Mucosa of descending colon (tissue), 3 donors: Measurements from ENCODE around the gene TEX264. TPM values are rescaled to one million over a fixed set of nuclear protein-coding genes. Genes with fewer than 3 reads are reported as not detected.
"Not testable (repeated sequence)": the region's sequence is repeated elsewhere in the genome, so short reads cannot be mapped to it uniquely, and the experiment has no call there.

Source experiments
- ATAC-seq: fragments of 200-7000 bp; cut with Tn5 transposase; one replicate; pipeline ENCODE4 v1.9.1; 2020; ENCODE audit warnings: mild to moderate bottlenecking, moderate library complexity
- DNase-seq, 3 donors: peaks; one replicate each; pipeline ENCODE4 v3.0.0-alpha.2; 2020
- H3K36me3 ChIP-seq: fragments of 200-600 bp; one replicate; pipeline ENCODE4 v1.8.0; 2021; ENCODE audit warnings: low read depth, mild to moderate bottlenecking
- H3K4me1 ChIP-seq: fragments of 200-600 bp; one replicate; pipeline ENCODE4 v1.8.0; 2021; ENCODE audit warnings: low read depth, mild to moderate bottlenecking
- H3K4me3 ChIP-seq: fragments of 200-600 bp; one replicate; pipeline ENCODE4 v1.8.0; 2021; ENCODE audit warnings: mild to moderate bottlenecking
- H3K9me3 ChIP-seq: fragments of 200-600 bp; one replicate; pipeline ENCODE4 v1.8.0; 2021; ENCODE audit warnings: mild to moderate bottlenecking
- CTCF ChIP-seq: fragments of 200-600 bp; IDR thresholded peaks from one replicate; pipeline ENCODE4 v1.8.0; 2022; ENCODE audit warnings: antibody characterized with exemption, mild to moderate bottlenecking
- intact Hi-C, 2 donors: fragments of 100-400 bp; cut with DNase I in 1 of 2; cut with micrococcal nuclease in 1 of 2; formaldehyde crosslinking; loops; one replicate each; pipeline versions ENCODE4 v1.11.0 to v1.11.1; 2022; cut with DNase I, micrococcal nuclease
- total RNA-seq, 3 donors: library from RNA; stranded (reverse); fragmentation: NEBNext Ultra II Directional in 2 of 3; extraction: Animal tissue kit (Norgen Biotek cat#: 25700) in 2 of 3; gene quantifications; one replicate each; pipeline versions ENCODE4 v1.2.1 to v1.2.4, GENCODE V29; 2021 to 2023
- donor health status: DM: no; HTN: no; CAD: no; lungs with moderate emphysema.
- donor health status: DM: no; HTN: no; CAD: no.
- donor health status: DM: no; HTN: yes; CAD: no.

TEX264 gene
- total RNA-seq, 3 donors from 2014 or later = 53.2 to 73.6 (median 59.1) TPM

DNA sequence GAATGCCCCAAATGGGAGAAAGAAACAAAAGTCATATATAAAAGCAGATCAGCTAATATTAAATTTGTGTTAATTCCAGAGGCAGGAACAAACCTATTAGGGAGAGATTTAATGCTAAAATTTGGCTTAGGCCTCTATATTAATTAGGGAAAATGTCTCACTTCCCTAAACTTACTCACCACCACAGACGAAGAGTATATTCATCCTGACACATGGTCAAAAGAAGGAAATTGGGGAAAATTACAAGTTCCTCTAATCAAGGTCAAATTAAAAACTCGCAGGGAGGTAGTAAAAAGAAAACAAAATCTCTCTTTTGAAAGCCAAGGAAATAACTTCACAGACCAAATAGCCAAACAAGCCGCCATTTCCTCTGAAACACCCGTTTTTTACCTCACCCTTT lies 68.1 kb downstream of the TEX264 start:
- intact Hi-C loops = no loop called here

GRCh38 chr3:51742320-51742719 lies 71.3 kb downstream of the TEX264 start:
- H3K9me3 ChIP-seq, ATAC-seq, H3K4me1 ChIP-seq, intact Hi-C loops, H3K4me3 ChIP-seq, H3K36me3 ChIP-seq, DNase-seq: not testable (repeated sequence)

More for the DNA sequence above, 68.1 kb downstream of the TEX264 start:
- Histone ChIP-seq H3K9me3 (no peaks in the 10 kb centered on the region), H3K4me3 (no peak overlapping the region), H3K36me3 (no peaks in the 10 kb centered on the region), H3K4me1 (no peaks in the 10 kb centered on the region)
- TF ChIP-seq CTCF = no peak
- no peak for DNase-seq
- no peak for ATAC-seq

GRCh38 chr3:51742978-51743377 lies 71.9 kb downstream of the TEX264 start:
- H3K4me1 ChIP-seq, ATAC-seq, intact Hi-C loops: not testable (repeated sequence)

GRCh38 chr3:51747840-51748239 lies 76.8 kb downstream of the TEX264 start:
- H3K4me1 ChIP-seq = no peaks in the 10 kb centered on the region
- intact Hi-C loops = no loop called here
- no peaks in the 10 kb centered on the region for H3K36me3 ChIP-seq
- ATAC-seq = no peak
- H3K4me3 ChIP-seq = no peak overlapping the region
- DNase-seq = no peak
- TF ChIP-seq CTCF = no peak
- no peaks in the 10 kb centered on the region for H3K9me3 ChIP-seq

More at GRCh38 chr3:51742978-51743377, 71.9 kb downstream of the TEX264 start:
- not testable (repeated sequence) for H3K9me3 ChIP-seq, H3K36me3 ChIP-seq, H3K4me3 ChIP-seq
- peak in 1 of 3 donors; percentile 34 for DNase-seq

- DNase-seq (no peak), ATAC-seq (no peak)
- H3K9me3 ChIP-seq = no peaks in the 10 kb centered on the region
- H3K4me3 ChIP-seq = no peak overlapping the region
- intact Hi-C loops = no loop called here
- H3K4me1 ChIP-seq = no peaks in the 10 kb centered on the region
- no peaks in the 10 kb centered on the region for H3K36me3 ChIP-seq
- no peak for TF ChIP-seq CTCF
These were observed 77.3 kb downstream of the TEX264 start for GRCh38 chr3:51748327-51748726.

- TF ChIP-seq CTCF = no peak
- intact Hi-C loops = no loop called here
- H3K4me1 ChIP-seq = no peaks in the 10 kb centered on the region
- DNase-seq (no peak), ATAC-seq (no peak)
- no peaks in the 10 kb centered on the region for H3K36me3 ChIP-seq
- no peak overlapping the region for H3K4me3 ChIP-seq
- no peaks in the 10 kb centered on the region for H3K9me3 ChIP-seq
These were observed 79.8 kb downstream of the TEX264 start for GRCh38 chr3:51750878-51751277.

DNA sequence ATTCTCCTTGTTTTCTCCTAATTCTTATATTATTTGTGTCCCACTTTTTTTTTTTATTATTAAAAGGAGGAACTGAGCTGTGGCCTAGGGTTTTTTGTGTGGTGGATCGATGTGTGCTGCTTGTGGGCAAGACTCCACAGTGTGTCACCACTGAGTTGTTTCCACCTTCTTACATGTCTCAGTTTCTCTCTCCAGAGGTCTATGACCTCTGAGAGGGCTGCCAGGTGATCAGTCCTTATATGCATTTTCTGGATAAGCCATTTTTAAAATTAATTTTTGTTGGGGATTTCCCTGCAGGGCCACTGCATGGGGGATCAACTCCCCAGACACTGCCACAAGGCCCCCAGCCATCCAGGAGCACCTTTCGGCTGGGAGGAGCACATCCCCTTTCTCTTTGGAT lies 80.2 kb downstream of the TEX264 start:
- no peak overlapping the region for H3K4me3 ChIP-seq
- intact Hi-C loops = no loop called here
- DNase-seq (no peak), ATAC-seq (no peak)
- H3K36me3 ChIP-seq = no peaks in the 10 kb centered on the region
- no peaks in the 10 kb centered on the region for H3K9me3 ChIP-seq
- H3K4me1 ChIP-seq = no peaks in the 10 kb centered on the region
- TF ChIP-seq CTCF = no peak
